ENCODE results near the gene CUBN. TPM values are rescaled to one million over a fixed set of nuclear protein-coding genes. Genes with fewer than 3 reads are reported as not detected.
A peak's percentile ranks its signal among the peaks of the same experiment; 100 is the strongest.

CUBN gene
- total RNA-seq, 2 experiments from 2014 or later = 7.9 to 9.2 TPM

DNA sequence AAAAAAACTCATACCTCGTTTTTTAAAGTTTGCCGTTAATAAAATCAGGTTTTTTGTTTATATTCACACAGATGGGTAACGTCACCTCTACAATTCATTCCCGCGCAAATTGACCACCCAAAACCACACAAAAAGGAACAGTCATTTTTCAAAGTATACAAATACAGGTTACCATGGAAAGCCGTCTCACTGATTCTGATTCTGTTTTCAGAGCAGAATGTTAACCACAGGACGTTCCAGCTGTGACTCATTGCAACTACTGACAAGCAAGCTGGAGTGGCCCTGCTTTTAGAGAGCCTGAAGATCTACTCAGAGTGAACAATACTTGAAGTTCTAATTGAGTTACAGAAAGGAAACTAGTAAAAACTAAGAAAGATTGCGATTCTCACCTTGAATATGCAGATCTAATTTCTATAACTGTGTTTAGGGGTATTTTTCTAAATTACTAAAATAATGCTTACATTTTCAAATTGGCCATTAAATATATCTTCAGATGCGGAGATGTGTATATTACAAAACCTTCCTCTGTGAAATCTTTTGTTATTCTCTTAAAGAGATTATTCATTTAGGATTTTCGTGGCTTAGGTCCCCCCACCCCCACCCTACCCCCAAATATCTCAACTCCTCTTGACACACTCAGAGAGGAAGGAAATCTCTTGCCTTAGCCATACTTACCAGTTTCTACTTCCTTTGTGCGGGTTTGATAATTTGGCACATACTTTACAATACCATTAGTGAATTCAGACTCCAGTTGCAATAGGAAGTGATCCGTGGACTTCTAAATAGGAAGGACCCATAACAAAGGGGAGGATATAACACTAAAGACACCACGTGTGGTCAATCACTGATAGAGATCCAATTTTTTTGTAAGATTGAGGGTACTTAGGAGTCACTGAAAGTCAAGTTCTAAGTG lies 106.0 kb downstream of the CUBN start:
- Mint-ChIP-seq H3K36me3 (ENCODE audit: low read depth) (peaks cover 6% of the 10 kb centered on the region), H3K4me1 (ENCODE audit: low read depth) (peaks cover 62% of the 10 kb centered on the region), H3K27ac (peak overlapping the region; percentile 83), H3K9me3 (peaks cover 4% of the 10 kb centered on the region), H3K27me3 (no peaks in the 10 kb centered on the region), H3K4me3 (peak overlapping the region; percentile 43)
- TF ChIP-seq, protein P1, sequence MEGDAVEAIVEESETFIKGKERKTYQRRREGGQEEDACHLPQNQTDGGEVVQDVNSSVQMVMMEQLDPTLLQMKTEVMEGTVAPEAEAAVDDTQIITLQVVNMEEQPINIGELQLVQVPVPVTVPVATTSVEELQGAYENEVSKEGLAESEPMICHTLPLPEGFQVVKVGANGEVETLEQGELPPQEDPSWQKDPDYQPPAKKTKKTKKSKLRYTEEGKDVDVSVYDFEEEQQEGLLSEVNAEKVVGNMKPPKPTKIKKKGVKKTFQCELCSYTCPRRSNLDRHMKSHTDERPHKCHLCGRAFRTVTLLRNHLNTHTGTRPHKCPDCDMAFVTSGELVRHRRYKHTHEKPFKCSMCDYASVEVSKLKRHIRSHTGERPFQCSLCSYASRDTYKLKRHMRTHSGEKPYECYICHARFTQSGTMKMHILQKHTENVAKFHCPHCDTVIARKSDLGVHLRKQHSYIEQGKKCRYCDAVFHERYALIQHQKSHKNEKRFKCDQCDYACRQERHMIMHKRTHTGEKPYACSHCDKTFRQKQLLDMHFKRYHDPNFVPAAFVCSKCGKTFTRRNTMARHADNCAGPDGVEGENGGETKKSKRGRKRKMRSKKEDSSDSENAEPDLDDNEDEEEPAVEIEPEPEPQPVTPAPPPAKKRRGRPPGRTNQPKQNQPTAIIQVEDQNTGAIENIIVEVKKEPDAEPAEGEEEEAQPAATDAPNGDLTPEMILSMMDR (IDR thresholded peaks at IDR 0.05) = no peak
- DNase-seq (peak; percentile 46 to 95 (median 66)), ATAC-seq (ENCODE audit: poor library complexity) (peak; percentile 74)
- H3K27ac ChIP-seq (ENCODE audit: low read depth in 1 of 2, low read length in 2 of 2) = peak overlapping the region; percentile 83 to 89
- ChIA-PET POLR2A (interaction anchor here (0.7 to 3.7 kb wide), 9 partner anchors 10 to 206 kb away, joined by 3 to 22 read pairs (median 5); partner anchors contain the start of genes TRDMT1 and VIM), CTCF (interaction anchor here (1.1 to 1.2 kb wide), 2 partner anchors 205 to 207 kb away, joined by 3 to 4 read pairs; partner anchors contain the start of gene VIM)
- no peaks in the 10 kb centered on the region for H3K27me3 ChIP-seq (ENCODE audit: control insufficient read depth in 1 of 2, insufficient read depth in 2 of 2, low read length in 2 of 2)
- no peaks in the 10 kb centered on the region for H3K36me3 ChIP-seq (ENCODE audit: insufficient read depth, low read length)
- intact Hi-C loops (cut with DNase I, micrococcal nuclease) = loop anchor here (1.0 to 10.0 kb wide), 6 partner anchors 20 to 401 kb away; partner anchors contain the start of genes TRDMT1 (in 1 of the 2) and VIM (in 1 of the 2)
- peaks cover 46% of the 10 kb centered on the region for H3K4me1 ChIP-seq (ENCODE audit: insufficient read depth, low read length)
- no peaks in the 10 kb centered on the region for H3K9me3 ChIP-seq (ENCODE audit: control insufficient read depth in 1 of 2, insufficient read depth in 1 of 2, low read length in 2 of 2)
- H3K4me3 ChIP-seq (ENCODE audit: low read length) = no peak overlapping the region

DNA sequence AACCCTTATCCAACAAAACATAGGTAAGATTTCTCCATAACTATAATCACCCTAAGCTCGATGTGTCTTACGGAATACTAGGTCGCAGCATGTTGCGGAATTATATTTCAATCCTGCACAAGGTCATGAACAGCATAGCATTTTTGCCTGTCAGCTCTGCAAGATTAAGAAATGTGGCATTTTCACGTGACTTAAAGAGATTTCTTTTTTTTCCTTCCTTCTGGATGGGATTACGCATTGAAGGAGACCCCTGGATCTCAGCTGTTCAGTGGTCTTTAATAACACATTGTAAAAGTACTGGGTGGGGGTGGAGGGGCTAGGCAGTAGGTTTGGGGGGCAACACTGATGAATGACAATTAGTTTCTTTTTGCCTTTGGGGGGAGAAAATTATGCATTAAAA lies 106.7 kb downstream of the CUBN start:
- H3K4me3 Mint-ChIP-seq = no peak overlapping the region
- DNase-seq (peak in 2 of 14 experiments; percentile 29 to 40), ATAC-seq (ENCODE audit: poor library complexity) (no peak)
- H3K4me1 Mint-ChIP-seq (ENCODE audit: low read depth) = peaks cover 61% of the 10 kb centered on the region
- Histone ChIP-seq H3K36me3 (ENCODE audit: insufficient read depth, low read length) (no peaks in the 10 kb centered on the region), H3K27ac (ENCODE audit: low read depth in 1 of 2, low read length in 2 of 2) (peak overlapping the region; percentile 83 to 89), H3K27me3 (ENCODE audit: control insufficient read depth in 1 of 2, insufficient read depth in 2 of 2, low read length in 2 of 2) (no peaks in the 10 kb centered on the region), H3K4me1 (ENCODE audit: insufficient read depth, low read length) (peaks cover 39% of the 10 kb centered on the region), H3K4me3 (ENCODE audit: low read length) (no peak overlapping the region), H3K9me3 (ENCODE audit: control insufficient read depth in 1 of 2, insufficient read depth in 1 of 2, low read length in 2 of 2) (no peaks in the 10 kb centered on the region)
- intact Hi-C loops (cut with DNase I, micrococcal nuclease) = loop anchor here (1.0 to 10.0 kb wide), 6 partner anchors 20 to 402 kb away; partner anchors contain the start of genes TRDMT1 (in 1 of the 2) and VIM (in 1 of the 2)
- POLR2A ChIA-PET = interaction anchor here (0.7 to 3.7 kb wide), 8 partner anchors 11 to 206 kb away, joined by 3 to 22 read pairs (median 4); partner anchors contain the start of genes TRDMT1 and VIM
- peak overlapping the region; percentile 83 for H3K27ac Mint-ChIP-seq
- no peaks in the 10 kb centered on the region for H3K27me3 Mint-ChIP-seq
- peaks cover 6% of the 10 kb centered on the region for H3K36me3 Mint-ChIP-seq (ENCODE audit: low read depth)
- CTCF ChIA-PET = interaction anchor here (1.0 to 1.4 kb wide), 3 partner anchors 24 to 208 kb away, joined by 3 to 4 read pairs (median 3); partner anchors contain the start of gene VIM
- TF ChIP-seq, protein P1 (IDR thresholded peaks at IDR 0.05) = no peak
- H3K9me3 Mint-ChIP-seq = peaks cover 4% of the 10 kb centered on the region

- peaks cover 4% of the 10 kb centered on the region for H3K9me3 Mint-ChIP-seq
- no peak overlapping the region for H3K27ac ChIP-seq (ENCODE audit: low read depth in 1 of 2, low read length in 2 of 2)
- POLR2A ChIA-PET = interaction anchor here (3.7 kb wide), 1 partner anchor 207 kb away, joined by 22 read pairs; the partner anchor contains the start of gene VIM
Measured at GRCh38 chr10:17022466-17022825, 107.2 kb downstream of the CUBN start.

More at GRCh38 chr10:17022466-17022825, 107.2 kb downstream of the CUBN start:
- no peak overlapping the region for H3K4me3 Mint-ChIP-seq
- Histone ChIP-seq H3K4me3 (ENCODE audit: low read length) (no peak overlapping the region), H3K4me1 (ENCODE audit: insufficient read depth, low read length) (peaks cover 38% of the 10 kb centered on the region), H3K9me3 (ENCODE audit: control insufficient read depth in 1 of 2, insufficient read depth in 1 of 2, low read length in 2 of 2) (no peaks in the 10 kb centered on the region), H3K36me3 (ENCODE audit: insufficient read depth, low read length) (no peaks in the 10 kb centered on the region), H3K27me3 (ENCODE audit: control insufficient read depth in 1 of 2, insufficient read depth in 2 of 2, low read length in 2 of 2) (no peaks in the 10 kb centered on the region)
- H3K36me3 Mint-ChIP-seq (ENCODE audit: low read depth) = peaks cover 9% of the 10 kb centered on the region
- ATAC-seq (ENCODE audit: poor library complexity) (no peak), DNase-seq (no peak)
- H3K27me3 Mint-ChIP-seq = no peaks in the 10 kb centered on the region
- TF ChIP-seq, protein P1 (IDR thresholded peaks at IDR 0.05) = no peak
- H3K27ac Mint-ChIP-seq = peak overlapping the region; percentile 83
- intact Hi-C loops (cut with DNase I, micrococcal nuclease) = loop anchor here (2.0 to 10.0 kb wide), 4 partner anchors 182 to 402 kb away; partner anchors contain the start of genes TRDMT1 (in 1 of the 2) and VIM (in 1 of the 2)
- CTCF ChIA-PET = interaction anchor here (1.0 to 1.4 kb wide), 3 partner anchors 23 to 208 kb away, joined by 3 to 4 read pairs (median 3); partner anchors contain the start of gene VIM
- peaks cover 62% of the 10 kb centered on the region for H3K4me1 Mint-ChIP-seq (ENCODE audit: low read depth)

All from CD4-positive, alpha-beta T cell (primary cell).